Spleen (tissue), 11 donors: ENCODE data around the gene SRSF8. TPM values are rescaled to one million over a fixed set of nuclear protein-coding genes. Genes with fewer than 3 reads are reported as not detected.

Experiments
- DNase-seq: peaks from one replicate; pipeline ENCODE4 v3.0.0-alpha.2; 2020
- H3K27ac ChIP-seq, 8 donors: fragments of 200-600 bp; sonication (generic) in 7 of 8; 1 replicate in 4 of 8; 2 replicates in 4 of 8; pipeline versions ENCODE4 v1.5.0 to v1.8.0; 2016 to 2021; ENCODE audit warnings: inconsistent platforms in 4 of 8, mild to moderate bottlenecking in 4 of 8, moderate library complexity in 1 of 8
- H3K27me3 ChIP-seq, 7 donors: fragments of 200-600 bp; sonication (generic) in 6 of 7; replicated peaks in 1 of 7; 1 replicate in 4 of 7; 2 replicates in 3 of 7; pipeline versions ENCODE4 v1.5.0 to v1.8.0; 2016 to 2021; ENCODE audit warnings: inconsistent platforms in 3 of 7, mild to moderate bottlenecking in 1 of 7
- H3K36me3 ChIP-seq, 6 donors: fragments of 200-600 bp; sonication (generic) in 5 of 6; 1 replicate in 4 of 6; 2 replicates in 2 of 6; pipeline versions ENCODE4 v1.5.0 to v1.8.0; 2016 to 2021; ENCODE audit warnings: inconsistent platforms in 2 of 6
- H3K4me1 ChIP-seq, 6 donors: fragments of 200-600 bp; sonication (generic) in 5 of 6; 1 replicate in 3 of 6; 2 replicates in 3 of 6; pipeline versions ENCODE4 v1.5.0 to v1.8.0; 2016 to 2021; ENCODE audit warnings: inconsistent platforms in 3 of 6
- H3K4me3 ChIP-seq, 8 donors: fragments of 200-600 bp; sonication (generic) in 7 of 8; 1 replicate in 4 of 8; 2 replicates in 4 of 8; pipeline versions ENCODE4 v1.5.0 to v1.8.0; 2016 to 2021; ENCODE audit warnings: inconsistent platforms in 4 of 8, mild to moderate bottlenecking in 4 of 8, moderate library complexity in 2 of 8
- H3K9me3 ChIP-seq, 8 donors: fragments of 200-600 bp; sonication (generic) in 7 of 8; 1 replicate in 4 of 8; 2 replicates in 4 of 8; pipeline versions ENCODE4 v1.5.0 to v1.8.0; 2016 to 2021; ENCODE audit warnings: inconsistent platforms in 4 of 8
- CTCF ChIP-seq, 11 experiments: fragments of 200-600 bp in 7 of 11; fragments of 450-650 bp in 4 of 11; sonication (generic) in 4 of 11; IDR thresholded peaks in 8 of 11; conservative IDR thresholded peaks in 3 of 11; 1 replicate in 7 of 11; 2 replicates in 4 of 11; pipeline versions ENCODE4 v1.4.0 to v1.8.0; 2016 to 2021; ENCODE audit warnings: antibody characterized with exemption in 11 of 11, inconsistent platforms in 4 of 11, mild to moderate bottlenecking in 1 of 11
- POLR2A ChIP-seq, 3 donors: fragments of 450-650 bp; IDR thresholded peaks; one replicate each; pipeline ENCODE4 v1.5.1; 2017; ENCODE audit warnings: antibody characterized with exemption in 3 of 3, mild to moderate bottlenecking in 1 of 3
- POLR2AphosphoS5 ChIP-seq, 3 donors: sonication (generic); formaldehyde crosslinking; IDR thresholded peaks; one replicate each; pipeline ENCODE4 v1.5.1; 2017; ENCODE audit warnings: antibody characterized with exemption in 3 of 3
- WGBS, 5 donors: extraction: QIAGEN DNeasy Blood & Tissue Kit in 3 of 5; methylation state at CpG; one replicate each; pipeline versions ENCODE4 v1.1.5 to v1.1.7; 2013 to 2018; 5-methylcytosine and 5-hydroxymethylcytosine counted together
- intact Hi-C: fragments of 100-400 bp; cut with DNase I; formaldehyde crosslinking; loops from one replicate; pipeline ENCODE4 v1.15.0; 2023; ENCODE audit warnings: low total_unique reads
- polyA plus RNA-seq, 3 donors: library from polyadenylated mRNA; stranded (reverse); fragments of 200-250 nt; gene quantifications; one replicate each; pipeline ENCODE4 v1.2.1, GENCODE V29; 2013
- total RNA-seq, 7 donors: library from RNA; depleted of rRNA in 3 of 7; stranded (reverse); fragments of >200 nt in 3 of 7; fragmentation: NEBNext Ultra II Directional in 4 of 7; extraction: Animal tissue kit (Norgen Biotek cat#: 25700) in 4 of 7; gene quantifications; one replicate each; pipeline versions ENCODE4 v1.1.0 to v1.2.1, GENCODE V29; 2016 to 2021
- donor health status: healthy with polysubstance abuse.
- donor health status: DM: no; HTN: no; CAD: no; lungs with moderate emphysema.
- donor health status: DM: no; HTN: no; CAD: no.
- donor health status: Bipolar disorder and iron deficiency.
- donor health status: healthy.
- donor health status: DM: no; HTN: no; CAD: no.
- donor health status: DM: yes; HTN: yes; CAD: no.

Gene SRSF8
- total and polyA plus RNA-seq, 10 donors = 38.1 to 63.9 (median 59.3) TPM

- H3K27me3 ChIP-seq = no peaks in the 10 kb centered on the region
- no peak overlapping the region for H3K4me3 ChIP-seq
- H3K36me3 ChIP-seq = no peaks in the 10 kb centered on the region
- H3K4me1 ChIP-seq = peaks cover 0 to 53% (median 27%) of the 10 kb centered on the region in 6 donors
- H3K27ac ChIP-seq = peak overlapping the region in 5 of 8 donors; percentile 61 to 81 (median 79)
- no peak for DNase-seq
- H3K9me3 ChIP-seq = no peaks in the 10 kb centered on the region
- WGBS, 5 donors = 14 to 38% (median 17%) methylated on average over 1 of the region's 1 CpG
- TF ChIP-seq POLR2A (IDR thresholded peaks at IDR 0.05) (no peak), POLR2AphosphoS5 (IDR thresholded peaks at IDR 0.05) (peak in 1 of 3 donors; percentile 23), CTCF (IDR thresholded peaks at IDR 0.05 in 8 of 11, conservative IDR thresholded peaks at IDR 0.05 in 3 of 11) (no peak)
- intact Hi-C loops = loop anchor here (5.0 to 10.0 kb wide), 2 partner anchors 71 to 688 kb away; no protein-coding TSS in a partner anchor
Measured at GRCh38 chr11:95076416-95076815, 9.7 kb downstream of the SRSF8 start.

GRCh38 chr11:95076981-95077380 is 10.3 kb downstream of the SRSF8 start:
- no peak for DNase-seq
- Histone ChIP-seq H3K36me3 (no peaks in the 10 kb centered on the region), H3K27ac (no peak overlapping the region), H3K4me1 (peaks cover 0 to 55% (median 27%) of the 10 kb centered on the region in 6 donors), H3K9me3 (no peaks in the 10 kb centered on the region), H3K4me3 (no peak overlapping the region), H3K27me3 (no peaks in the 10 kb centered on the region)
- TF ChIP-seq CTCF (IDR thresholded peaks at IDR 0.05 in 8 of 11, conservative IDR thresholded peaks at IDR 0.05 in 3 of 11) (no peak), POLR2A (IDR thresholded peaks at IDR 0.05) (no peak), POLR2AphosphoS5 (IDR thresholded peaks at IDR 0.05) (no peak)
- intact Hi-C loops = loop anchor here (5.0 to 10.0 kb wide), 2 partner anchors 70 to 688 kb away; no protein-coding TSS in a partner anchor

- H3K27ac ChIP-seq = peak overlapping the region in 1 of 8 donors; percentile 22
- H3K27me3 ChIP-seq = no peaks in the 10 kb centered on the region
- no peak overlapping the region for H3K4me3 ChIP-seq
- H3K36me3 ChIP-seq = no peaks in the 10 kb centered on the region
- peaks cover 0 to 54% (median 26%) of the 10 kb centered on the region in 6 donors for H3K4me1 ChIP-seq
- DNase-seq = no peak
- TF ChIP-seq CTCF (IDR thresholded peaks at IDR 0.05 in 8 of 11, conservative IDR thresholded peaks at IDR 0.05 in 3 of 11) = no peak
- no peak for TF ChIP-seq POLR2A (IDR thresholded peaks at IDR 0.05)
- TF ChIP-seq POLR2AphosphoS5 (IDR thresholded peaks at IDR 0.05) = no peak
- H3K9me3 ChIP-seq = no peaks in the 10 kb centered on the region
- WGBS, 5 donors = 87 to 95% (median 92%) methylated on average over 1 of the region's 1 CpG
- intact Hi-C loops = loop anchor here (5.0 to 10.0 kb wide), 2 partner anchors 69 to 686 kb away; no protein-coding TSS in a partner anchor
Measured at GRCh38 chr11:95078526-95078925, 11.8 kb downstream of the SRSF8 start.

GRCh38 chr11:95081010-95081409 is 14.3 kb downstream of the SRSF8 start:
- Histone ChIP-seq H3K9me3 (no peaks in the 10 kb centered on the region), H3K36me3 (no peaks in the 10 kb centered on the region), H3K27me3 (no peaks in the 10 kb centered on the region), H3K27ac (peak overlapping the region in 5 of 8 donors; percentile 53 to 72 (median 63)), H3K4me1 (peaks cover 0 to 29% (median 13%) of the 10 kb centered on the region in 6 donors), H3K4me3 (no peak overlapping the region)
- TF ChIP-seq POLR2AphosphoS5 (IDR thresholded peaks at IDR 0.05) (no peak), POLR2A (IDR thresholded peaks at IDR 0.05) (no peak)
- 52 to 77% (median 73%) methylated on average over 5 of the region's 5 CpGs for WGBS, 5 donors
- intact Hi-C loops = loop anchor here (10.0 kb wide), 1 partner anchor 624 kb away; no protein-coding TSS in a partner anchor
- DNase-seq = no peak
